SK-N-SH treated with all-trans-retinoic acid at 6 μM for 48 hours (cell line): Measurements from ENCODE around the gene GET3.

Source experiments
- ARNTL ChIP-seq: fragments of 450-650 bp; formaldehyde crosslinking; IDR thresholded peaks from 2 replicates; pipeline ENCODE4 v1.5.0; 2020; ENCODE audit warnings: low read depth, mild to moderate bottlenecking, moderate library complexity, borderline replicate concordance
- BACH2 ChIP-seq: fragments of 250-450 bp; sonication (Bioruptor Pico); IDR thresholded peaks from 2 replicates; pipeline ENCODE4 v1.9.0; 2021; ENCODE audit warnings: mild to moderate bottlenecking, borderline replicate concordance
- CSDC2 ChIP-seq: fragments of 250-450 bp; sonication (Bioruptor Pico); IDR thresholded peaks from 2 replicates; pipeline ENCODE4 v1.5.0; 2020; ENCODE audit warnings: mild to moderate bottlenecking, moderate library complexity
- CSRNP3 ChIP-seq: fragments of 250-450 bp; sonication (Bioruptor Pico); IDR thresholded peaks from 2 replicates; pipeline ENCODE4 v1.5.1; 2021; ENCODE audit warnings: mild to moderate bottlenecking, moderate library complexity
- PATZ1 ChIP-seq: fragments of 250-450 bp; sonication (Bioruptor Pico); IDR thresholded peaks from 2 replicates; pipeline ENCODE4 v1.8.0; 2020; ENCODE audit warnings: mild to moderate bottlenecking, moderate library complexity, borderline replicate concordance
- POU6F1 ChIP-seq: fragments of 250-450 bp; sonication (Bioruptor Pico); IDR thresholded peaks from 2 replicates; pipeline ENCODE4 v1.8.0; 2021; ENCODE audit warnings: low read depth, mild to moderate bottlenecking, moderate library complexity, borderline replicate concordance
- PPARA ChIP-seq: fragments of 250-450 bp; sonication (Bioruptor Pico); IDR thresholded peaks from 2 replicates; pipeline ENCODE4 v1.5.0; 2020; ENCODE audit warnings: mild to moderate bottlenecking, borderline replicate concordance
- TOX ChIP-seq: fragments of 250-450 bp; sonication (Bioruptor Pico); IDR thresholded peaks from 2 replicates; pipeline ENCODE4 v1.8.0; 2021; ENCODE audit warnings: mild to moderate bottlenecking, moderate library complexity, borderline replicate concordance
- ZC3H10 ChIP-seq: fragments of 250-450 bp; sonication (Bioruptor Pico); IDR thresholded peaks from 2 replicates; pipeline ENCODE4 v1.5.1; 2021; ENCODE audit warnings: mild to moderate bottlenecking, moderate library complexity
- ZFP3 ChIP-seq: fragments of 250-450 bp; sonication (Bioruptor Pico); IDR thresholded peaks from 2 replicates; pipeline ENCODE4 v1.5.0; 2020; ENCODE audit warnings: mild to moderate bottlenecking, moderate library complexity
- ZFP30 ChIP-seq: fragments of 450-650 bp; formaldehyde crosslinking; IDR thresholded peaks from 2 replicates; pipeline ENCODE4 v1.5.0; 2022; ENCODE audit warnings: mild to moderate bottlenecking, moderate library complexity
- ZNF70 ChIP-seq: fragments of 450-650 bp; formaldehyde crosslinking; IDR thresholded peaks from 2 replicates; pipeline ENCODE4 v1.5.0; 2020; ENCODE audit warnings: mild to moderate bottlenecking, moderate library complexity
- TF ChIP-seq, protein P1 (sequence below): fragments of 250-450 bp; sonication (Bioruptor Pico); IDR thresholded peaks from 2 replicates; pipeline ENCODE4 v1.5.1; 2020; ENCODE audit warnings: low read depth, mild to moderate bottlenecking, moderate library complexity
- TF ChIP-seq, protein P2 (sequence below): fragments of 250-450 bp; sonication (Bioruptor Pico); IDR thresholded peaks from 2 replicates; pipeline ENCODE4 v1.5.0; 2020; ENCODE audit warnings: mild to moderate bottlenecking, moderate library complexity

- TF ChIP-seq ZNF70 (peak; percentile 55; the same call in 1 of the 2 replicates), ZFP30 (no peak), ARNTL (CRISPR knock-in tag) (no peak), PATZ1 (CRISPR knock-in tag) (peak; percentile 91), TOX (CRISPR knock-in tag) (peak; percentile 59; the same call in 1 of the 2 replicates), ZC3H10 (CRISPR knock-in tag) (peak; percentile 76; the same call in 1 of the 2 replicates), POU6F1 (CRISPR knock-in tag) (no peak), ZFP3 (CRISPR knock-in tag) (peak; percentile 57), CSRNP3 (CRISPR knock-in tag) (0 out of 2 replicates have a peak, but pooled peaks have one; percentile 53), CSDC2 (CRISPR knock-in tag) (no peak), BACH2 (CRISPR knock-in tag) (no peak), PPARA (CRISPR knock-in tag) (no peak)
- TF ChIP-seq, protein P1, sequence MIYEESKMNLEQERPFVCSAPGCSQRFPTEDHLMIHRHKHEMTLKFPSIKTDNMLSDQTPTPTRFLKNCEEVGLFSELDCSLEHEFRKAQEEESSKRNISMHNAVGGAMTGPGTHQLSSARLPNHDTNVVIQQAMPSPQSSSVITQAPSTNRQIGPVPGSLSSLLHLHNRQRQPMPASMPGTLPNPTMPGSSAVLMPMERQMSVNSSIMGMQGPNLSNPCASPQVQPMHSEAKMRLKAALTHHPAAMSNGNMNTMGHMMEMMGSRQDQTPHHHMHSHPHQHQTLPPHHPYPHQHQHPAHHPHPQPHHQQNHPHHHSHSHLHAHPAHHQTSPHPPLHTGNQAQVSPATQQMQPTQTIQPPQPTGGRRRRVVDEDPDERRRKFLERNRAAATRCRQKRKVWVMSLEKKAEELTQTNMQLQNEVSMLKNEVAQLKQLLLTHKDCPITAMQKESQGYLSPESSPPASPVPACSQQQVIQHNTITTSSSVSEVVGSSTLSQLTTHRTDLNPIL (CRISPR knock-in tag), result no peak; the same call in 1 of the 2 replicates
- TF ChIP-seq, protein P2, sequence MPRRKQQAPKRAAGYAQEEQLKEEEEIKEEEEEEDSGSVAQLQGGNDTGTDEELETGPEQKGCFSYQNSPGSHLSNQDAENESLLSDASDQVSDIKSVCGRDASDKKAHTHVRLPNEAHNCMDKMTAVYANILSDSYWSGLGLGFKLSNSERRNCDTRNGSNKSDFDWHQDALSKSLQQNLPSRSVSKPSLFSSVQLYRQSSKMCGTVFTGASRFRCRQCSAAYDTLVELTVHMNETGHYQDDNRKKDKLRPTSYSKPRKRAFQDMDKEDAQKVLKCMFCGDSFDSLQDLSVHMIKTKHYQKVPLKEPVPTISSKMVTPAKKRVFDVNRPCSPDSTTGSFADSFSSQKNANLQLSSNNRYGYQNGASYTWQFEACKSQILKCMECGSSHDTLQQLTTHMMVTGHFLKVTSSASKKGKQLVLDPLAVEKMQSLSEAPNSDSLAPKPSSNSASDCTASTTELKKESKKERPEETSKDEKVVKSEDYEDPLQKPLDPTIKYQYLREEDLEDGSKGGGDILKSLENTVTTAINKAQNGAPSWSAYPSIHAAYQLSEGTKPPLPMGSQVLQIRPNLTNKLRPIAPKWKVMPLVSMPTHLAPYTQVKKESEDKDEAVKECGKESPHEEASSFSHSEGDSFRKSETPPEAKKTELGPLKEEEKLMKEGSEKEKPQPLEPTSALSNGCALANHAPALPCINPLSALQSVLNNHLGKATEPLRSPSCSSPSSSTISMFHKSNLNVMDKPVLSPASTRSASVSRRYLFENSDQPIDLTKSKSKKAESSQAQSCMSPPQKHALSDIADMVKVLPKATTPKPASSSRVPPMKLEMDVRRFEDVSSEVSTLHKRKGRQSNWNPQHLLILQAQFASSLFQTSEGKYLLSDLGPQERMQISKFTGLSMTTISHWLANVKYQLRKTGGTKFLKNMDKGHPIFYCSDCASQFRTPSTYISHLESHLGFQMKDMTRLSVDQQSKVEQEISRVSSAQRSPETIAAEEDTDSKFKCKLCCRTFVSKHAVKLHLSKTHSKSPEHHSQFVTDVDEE (CRISPR knock-in tag), result no peak
Observed at GRCh38 chr19:12791345-12792050, 54.2 kb downstream of the GET3 start, which contains the start of gene JUNB.
